ENCODE results near the gene AUTS2.

- no peak for TF ChIP-seq EP300 (conservative IDR thresholded peaks at IDR 0.05; ENCODE audit: poor library complexity, severe bottlenecking)
- TF ChIP-seq CTCF (IDR thresholded peaks at IDR 0.05; ENCODE audit: poor library complexity, severe bottlenecking): no peak
- no peak for TF ChIP-seq TAF1 (IDR thresholded peaks at IDR 0.05; ENCODE audit: low read depth)
Observed at GRCh38 chr7:70092314-70093204, 494.3 kb downstream of the AUTS2 start.
